Vagina (tissue), 2 donors: ENCODE data around the gene HAUS7. TPM values are rescaled to one million over a fixed set of nuclear protein-coding genes. Genes with fewer than 3 reads are reported as not detected.

Source experiments
- DNase-seq, 2 donors: peaks; one replicate each; pipeline ENCODE4 v3.0.0-alpha.2; 2017; ENCODE audit errors: extremely low spot score in 2 of 2
- H3K27ac ChIP-seq: fragments of 200-600 bp; sonication (generic); one replicate; pipeline ENCODE4 v1.5.1; 2019
- H3K27me3 ChIP-seq: fragments of 200-600 bp; sonication (generic); one replicate; pipeline ENCODE4 v1.5.1; 2019
- H3K36me3 ChIP-seq, 2 donors: fragments of 200-600 bp; sonication (generic); one replicate each; pipeline ENCODE4 v1.5.1; 2017 to 2019
- H3K4me1 ChIP-seq: fragments of 200-600 bp; sonication (generic); one replicate; pipeline ENCODE4 v1.5.1; 2019
- H3K4me3 ChIP-seq, 2 donors: fragments of 200-600 bp; sonication (generic); 1 replicate in 1 of 2; 2 replicates in 1 of 2; pipeline ENCODE4 v1.5.1; 2016 to 2019
- H3K9me3 ChIP-seq: fragments of 200-600 bp; sonication (generic); one replicate; pipeline ENCODE4 v1.5.1; 2019
- POLR2A ChIP-seq, 2 donors: fragments of 450-650 bp; IDR thresholded peaks; one replicate each; pipeline ENCODE4 v1.6.1; 2017; ENCODE audit warnings: antibody characterized with exemption in 2 of 2, mild to moderate bottlenecking in 2 of 2, moderate library complexity in 2 of 2
- POLR2AphosphoS5 ChIP-seq, 2 donors: sonication (generic); formaldehyde crosslinking; IDR thresholded peaks; one replicate each; pipeline ENCODE4 v1.9.0; 2017; ENCODE audit warnings: antibody characterized with exemption in 2 of 2, mild to moderate bottlenecking in 2 of 2, low read depth in 1 of 2; ENCODE audit not compliant: insufficient read depth in 1 of 2
- intact Hi-C: fragments of 100-400 bp; cut with DNase I; formaldehyde crosslinking; loops from one replicate; pipeline ENCODE4 v1.15.1; 2023
- total RNA-seq: library from RNA; depleted of rRNA; stranded (reverse); fragments of >200 nt; gene quantifications from one replicate; pipeline ENCODE4 v1.2.3, GENCODE V29; 2016
- TF ChIP-seq, protein P1 (sequence below), 3 experiments: fragments of 450-650 bp in 2 of 3; fragments of 200-600 bp in 1 of 3; sonication (generic) in 1 of 3; IDR thresholded peaks; one replicate each; pipeline ENCODE4 v1.5.1; 2017 to 2019; ENCODE audit warnings: antibody characterized with exemption in 3 of 3, mild to moderate bottlenecking in 2 of 3, moderate library complexity in 2 of 3

The HAUS7 gene
- total RNA-seq, 1 donor from 2014 or later = 17.7 TPM

DNA sequence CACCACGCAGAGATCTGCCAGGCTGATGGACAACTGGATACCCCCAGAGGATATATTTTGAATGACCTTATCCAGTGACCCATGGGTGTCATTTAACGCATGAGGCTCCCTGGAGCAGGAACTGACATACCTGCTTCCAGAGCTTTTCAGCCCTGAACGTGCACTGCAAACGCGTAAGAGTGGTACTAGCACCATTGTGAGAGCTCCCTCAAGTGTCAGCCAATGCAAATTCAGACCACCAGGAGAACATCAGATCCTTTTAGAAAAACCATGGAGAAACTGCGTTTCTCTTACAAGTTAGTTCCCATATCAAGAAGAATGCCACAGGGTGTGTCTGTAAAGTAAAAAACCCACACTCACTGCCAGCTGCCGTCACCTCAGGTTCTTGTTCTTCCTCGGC lies 31.8 kb downstream of the HAUS7 start:
- no peaks in the 10 kb centered on the region for H3K27me3 ChIP-seq
- H3K27ac ChIP-seq = no peak overlapping the region
- intact Hi-C loops = no loop called here
- no peak for DNase-seq
- H3K36me3 ChIP-seq = no peaks in the 10 kb centered on the region
- no peaks in the 10 kb centered on the region for H3K9me3 ChIP-seq
- no peak for TF ChIP-seq POLR2A (IDR thresholded peaks at IDR 0.05)
- TF ChIP-seq, protein P1, sequence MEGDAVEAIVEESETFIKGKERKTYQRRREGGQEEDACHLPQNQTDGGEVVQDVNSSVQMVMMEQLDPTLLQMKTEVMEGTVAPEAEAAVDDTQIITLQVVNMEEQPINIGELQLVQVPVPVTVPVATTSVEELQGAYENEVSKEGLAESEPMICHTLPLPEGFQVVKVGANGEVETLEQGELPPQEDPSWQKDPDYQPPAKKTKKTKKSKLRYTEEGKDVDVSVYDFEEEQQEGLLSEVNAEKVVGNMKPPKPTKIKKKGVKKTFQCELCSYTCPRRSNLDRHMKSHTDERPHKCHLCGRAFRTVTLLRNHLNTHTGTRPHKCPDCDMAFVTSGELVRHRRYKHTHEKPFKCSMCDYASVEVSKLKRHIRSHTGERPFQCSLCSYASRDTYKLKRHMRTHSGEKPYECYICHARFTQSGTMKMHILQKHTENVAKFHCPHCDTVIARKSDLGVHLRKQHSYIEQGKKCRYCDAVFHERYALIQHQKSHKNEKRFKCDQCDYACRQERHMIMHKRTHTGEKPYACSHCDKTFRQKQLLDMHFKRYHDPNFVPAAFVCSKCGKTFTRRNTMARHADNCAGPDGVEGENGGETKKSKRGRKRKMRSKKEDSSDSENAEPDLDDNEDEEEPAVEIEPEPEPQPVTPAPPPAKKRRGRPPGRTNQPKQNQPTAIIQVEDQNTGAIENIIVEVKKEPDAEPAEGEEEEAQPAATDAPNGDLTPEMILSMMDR (IDR thresholded peaks at IDR 0.05) = no peak
- no peak for TF ChIP-seq POLR2AphosphoS5 (IDR thresholded peaks at IDR 0.05; ENCODE audit: insufficient read depth in 1 of 2, low read depth in 1 of 2)
- no peak overlapping the region for H3K4me3 ChIP-seq
- no peaks in the 10 kb centered on the region for H3K4me1 ChIP-seq

DNA sequence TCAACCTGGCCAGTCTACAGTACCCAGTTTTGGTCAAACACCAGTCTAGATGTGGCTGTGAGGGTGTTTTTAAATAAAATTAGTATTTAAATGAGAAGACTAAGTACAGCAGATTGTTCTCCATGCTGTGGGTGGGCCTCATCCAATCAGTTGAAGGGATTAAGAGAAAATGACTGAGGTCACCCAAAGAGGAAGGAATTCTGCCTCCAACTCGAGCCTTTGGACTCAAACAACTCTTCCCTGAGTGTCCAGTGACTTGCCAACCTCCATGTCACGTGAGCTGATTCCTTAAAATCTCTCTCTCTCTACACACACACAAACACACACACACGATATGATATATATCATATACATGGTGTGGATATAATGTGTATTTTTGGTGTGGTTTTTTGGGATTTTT lies 34.5 kb downstream of the HAUS7 start:
- Histone ChIP-seq H3K27me3 (no peaks in the 10 kb centered on the region), H3K9me3 (peaks cover 2% of the 10 kb centered on the region), H3K4me3 (no peak overlapping the region), H3K4me1 (no peaks in the 10 kb centered on the region), H3K27ac (no peak overlapping the region), H3K36me3 (no peaks in the 10 kb centered on the region)
- TF ChIP-seq, protein P1 (IDR thresholded peaks at IDR 0.05) = no peak
- no peak for TF ChIP-seq POLR2AphosphoS5 (IDR thresholded peaks at IDR 0.05; ENCODE audit: insufficient read depth in 1 of 2, low read depth in 1 of 2)
- TF ChIP-seq POLR2A (IDR thresholded peaks at IDR 0.05) = no peak
- no peak for DNase-seq
- intact Hi-C loops = no loop called here

DNA sequence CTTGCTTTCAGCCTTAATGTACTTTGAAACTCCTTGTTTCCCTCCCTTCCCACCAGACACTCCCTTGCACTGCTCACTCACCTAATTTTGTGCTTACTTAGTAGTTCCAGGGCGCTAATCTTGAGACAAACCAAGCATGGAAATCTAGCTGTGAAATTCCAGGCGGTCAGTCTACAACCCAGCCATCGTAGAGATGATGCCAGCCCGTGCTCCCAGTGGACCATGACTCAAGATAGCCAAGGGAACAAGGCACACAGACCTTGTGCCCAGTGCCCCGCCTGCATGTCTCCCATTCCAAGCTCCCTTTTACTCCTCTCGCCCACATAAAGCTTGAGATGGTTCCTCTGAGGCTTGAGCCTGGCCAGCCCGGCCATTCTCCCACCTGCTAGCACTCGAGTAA lies 35.6 kb downstream of the HAUS7 start:
- Histone ChIP-seq H3K4me1 (no peaks in the 10 kb centered on the region), H3K36me3 (no peaks in the 10 kb centered on the region), H3K27me3 (no peaks in the 10 kb centered on the region), H3K27ac (no peak overlapping the region), H3K9me3 (peaks cover 6% of the 10 kb centered on the region), H3K4me3 (no peak overlapping the region)
- intact Hi-C loops = no loop called here
- DNase-seq = no peak
- TF ChIP-seq POLR2A (IDR thresholded peaks at IDR 0.05) (no peak), POLR2AphosphoS5 (IDR thresholded peaks at IDR 0.05; ENCODE audit: insufficient read depth in 1 of 2, low read depth in 1 of 2) (no peak)
- TF ChIP-seq, protein P1 (IDR thresholded peaks at IDR 0.05) = no peak

DNA sequence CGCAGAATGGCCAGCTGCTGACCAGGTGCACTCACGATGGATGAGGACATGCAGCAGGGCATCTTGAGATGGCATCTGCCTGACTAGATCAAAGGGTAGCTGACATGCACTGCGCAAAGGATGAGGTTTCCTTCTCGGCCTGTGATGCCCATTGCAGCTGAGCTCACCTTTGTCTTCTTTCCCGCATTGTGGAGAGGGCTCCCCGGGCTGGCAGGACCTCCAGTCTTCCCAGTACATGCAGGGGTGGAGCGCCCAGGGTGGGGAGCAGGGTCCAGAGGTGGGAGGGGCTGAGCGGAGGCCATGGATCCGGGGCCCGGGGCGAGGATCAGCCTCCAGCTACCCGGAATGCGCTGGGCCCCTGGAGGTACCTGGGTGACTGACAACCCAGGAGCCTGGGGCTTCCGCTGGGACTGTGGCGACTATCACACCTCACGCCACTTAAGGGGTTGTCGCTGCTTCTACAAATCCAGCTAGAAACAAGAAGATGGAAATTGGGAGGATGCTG lies 36.5 kb downstream of the HAUS7 start:
- intact Hi-C loops = no loop called here
- Histone ChIP-seq H3K4me3 (no peak overlapping the region), H3K27me3 (no peaks in the 10 kb centered on the region), H3K27ac (no peak overlapping the region), H3K4me1 (no peaks in the 10 kb centered on the region), H3K9me3 (peaks cover 6% of the 10 kb centered on the region), H3K36me3 (no peaks in the 10 kb centered on the region)
- DNase-seq = no peak
- TF ChIP-seq POLR2A (IDR thresholded peaks at IDR 0.05) (no peak), POLR2AphosphoS5 (IDR thresholded peaks at IDR 0.05; ENCODE audit: insufficient read depth in 1 of 2, low read depth in 1 of 2) (no peak)
- TF ChIP-seq, protein P1 (IDR thresholded peaks at IDR 0.05) = no peak

DNA sequence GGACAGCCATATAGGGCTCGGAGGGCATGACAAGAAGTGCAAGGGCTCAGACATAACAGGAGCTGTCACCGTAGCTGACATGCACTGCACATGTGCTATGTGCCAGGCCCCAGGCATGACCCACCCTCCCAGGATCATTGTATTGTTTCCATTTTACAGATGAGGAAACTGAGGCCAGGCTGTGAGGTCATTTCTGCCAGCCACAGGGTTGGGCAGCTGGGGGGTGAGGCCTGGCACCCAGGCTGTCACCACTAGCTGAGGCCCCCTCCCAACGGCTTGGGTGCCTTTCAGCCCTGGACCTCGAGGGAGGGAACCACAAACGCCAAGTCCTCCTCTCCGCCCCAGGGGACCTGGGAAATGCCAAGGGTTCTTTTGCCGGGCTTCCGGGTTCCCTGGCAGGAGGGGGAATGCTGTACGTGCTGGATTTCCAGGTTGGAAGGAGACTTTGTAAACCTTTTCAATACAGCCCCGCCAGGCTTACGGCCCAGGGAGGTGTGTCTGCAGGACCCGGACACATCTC lies 37.2 kb downstream of the HAUS7 start:
- no peaks in the 10 kb centered on the region for H3K36me3 ChIP-seq
- no peak overlapping the region for H3K4me3 ChIP-seq
- H3K27ac ChIP-seq = no peak overlapping the region
- no peaks in the 10 kb centered on the region for H3K4me1 ChIP-seq
- peaks cover 6% of the 10 kb centered on the region for H3K9me3 ChIP-seq
- DNase-seq = no peak
- H3K27me3 ChIP-seq = no peaks in the 10 kb centered on the region
- TF ChIP-seq, protein P1 (IDR thresholded peaks at IDR 0.05) = no peak
- TF ChIP-seq POLR2A (IDR thresholded peaks at IDR 0.05) (no peak), POLR2AphosphoS5 (IDR thresholded peaks at IDR 0.05; ENCODE audit: insufficient read depth in 1 of 2, low read depth in 1 of 2) (no peak)
- intact Hi-C loops = no loop called here
